Measurements from ENCODE around the gene LMTK2.

LMTK2 gene

DNA sequence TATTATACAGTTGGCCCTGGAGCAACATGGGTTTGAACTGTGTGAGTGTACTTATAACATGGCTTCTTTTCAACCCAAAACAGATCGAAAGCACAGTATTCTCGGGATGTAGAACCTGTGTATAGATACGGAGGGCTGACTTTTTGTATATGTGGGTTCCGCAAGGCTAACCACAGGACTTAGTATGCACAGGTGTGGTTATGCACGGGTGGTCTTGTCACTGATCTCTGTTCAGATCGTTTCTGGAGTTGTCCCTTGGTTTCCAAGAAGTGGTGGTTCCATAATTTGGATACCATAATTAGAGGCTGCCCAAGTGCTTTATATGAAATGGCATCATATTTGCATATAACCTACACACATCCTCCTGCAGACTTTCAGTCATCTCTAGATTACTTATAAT, 93.7 kb downstream of the LMTK2 start:
- POLR2A ChIA-PET = no interaction called here
- 90% methylated on average over 4 of the region's 6 CpGs for WGBS (ENCODE audit: insufficient coverage)

DNA sequence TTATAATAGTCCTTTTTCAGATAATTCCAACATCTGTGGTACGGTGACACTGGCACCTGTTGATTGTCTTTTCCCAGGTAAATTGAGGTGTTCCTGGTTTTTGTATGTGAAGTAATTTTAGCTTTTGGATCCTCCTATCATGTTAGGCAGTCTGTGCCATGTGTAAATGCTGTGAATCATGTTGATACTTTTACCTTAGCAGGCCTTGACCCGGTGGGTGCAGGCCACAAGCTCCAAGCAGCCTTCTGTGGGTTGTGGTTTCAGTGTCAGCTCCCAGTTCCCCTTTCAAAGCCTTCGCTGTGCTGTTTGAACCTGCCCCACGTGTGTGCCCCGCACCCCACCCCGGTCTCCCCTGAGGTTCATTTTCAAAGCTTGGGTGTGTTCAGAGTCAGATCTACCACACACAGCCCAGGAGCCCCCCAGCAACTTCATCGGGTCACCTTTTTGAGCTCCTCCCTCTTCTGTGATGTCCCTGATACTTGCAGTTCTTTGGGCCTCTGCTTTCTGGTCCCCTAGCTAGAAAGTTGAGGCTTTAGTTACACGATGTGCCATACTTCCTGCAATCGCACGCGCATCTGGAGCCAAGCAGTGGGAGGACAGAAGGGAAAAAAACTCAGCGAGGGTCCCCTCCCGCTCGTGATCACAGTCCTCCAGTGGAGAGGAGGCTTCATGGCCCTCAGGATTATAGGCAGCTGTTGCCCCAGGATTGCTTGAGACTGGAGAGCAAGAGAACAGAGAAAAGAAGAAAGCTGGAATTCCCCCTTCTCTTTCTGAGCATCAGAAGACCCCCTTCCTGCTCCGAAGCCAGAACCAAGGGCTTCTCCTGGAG, 95.9 kb downstream of the LMTK2 start:
- CTCF ChIA-PET = interaction anchor here (0.6 to 1.1 kb wide), 4 partner anchors 9 to 1103 kb away, joined by 3 to 5 read pairs (median 3); partner anchors contain the start of gene BHLHA15

More for the DNA sequence above, 93.7 kb downstream of the LMTK2 start:
- H3K4me1 ChIP-seq (ENCODE audit: control extremely low read depth in 1 of 4, control insufficient read depth in 4 of 4, insufficient read depth in 4 of 4, low read length in 3 of 4) = peaks cover 7 to 18% (median 17%) of the 10 kb centered on the region in 4 experiments
- H3K27ac ChIP-seq (ENCODE audit: insufficient read depth in 1 of 2, low read depth in 1 of 2, low read length in 2 of 2, poor library complexity in 1 of 2, severe bottlenecking in 2 of 2) = no peak overlapping the region
- no peaks in the 10 kb centered on the region for H3K27me3 ChIP-seq (replicated peaks in 2 of 5; ENCODE audit: control insufficient read depth in 4 of 5, insufficient read depth in 5 of 5, low read length in 4 of 5)
- H3K4me3 ChIP-seq (ENCODE audit: control insufficient read depth in 1 of 7, extremely low read depth in 1 of 7, insufficient read depth in 4 of 7, low read depth in 2 of 7, low read length in 6 of 7) = no peak overlapping the region
- peaks cover 0 to 5% (median 1%) of the 10 kb centered on the region in 5 experiments for H3K9me3 ChIP-seq (ENCODE audit: control extremely low read depth in 1 of 5, control insufficient read depth in 4 of 5, insufficient read depth in 2 of 5, low read depth in 1 of 5, low read length in 4 of 5)
- CTCF ChIA-PET = no interaction called here
- peaks cover 0 to 8% (median 4%) of the 10 kb centered on the region in 4 experiments for H3K36me3 ChIP-seq (ENCODE audit: control insufficient read depth in 4 of 4, insufficient read depth in 4 of 4, low read length in 3 of 4)
- no peak for DNase-seq

DNA sequence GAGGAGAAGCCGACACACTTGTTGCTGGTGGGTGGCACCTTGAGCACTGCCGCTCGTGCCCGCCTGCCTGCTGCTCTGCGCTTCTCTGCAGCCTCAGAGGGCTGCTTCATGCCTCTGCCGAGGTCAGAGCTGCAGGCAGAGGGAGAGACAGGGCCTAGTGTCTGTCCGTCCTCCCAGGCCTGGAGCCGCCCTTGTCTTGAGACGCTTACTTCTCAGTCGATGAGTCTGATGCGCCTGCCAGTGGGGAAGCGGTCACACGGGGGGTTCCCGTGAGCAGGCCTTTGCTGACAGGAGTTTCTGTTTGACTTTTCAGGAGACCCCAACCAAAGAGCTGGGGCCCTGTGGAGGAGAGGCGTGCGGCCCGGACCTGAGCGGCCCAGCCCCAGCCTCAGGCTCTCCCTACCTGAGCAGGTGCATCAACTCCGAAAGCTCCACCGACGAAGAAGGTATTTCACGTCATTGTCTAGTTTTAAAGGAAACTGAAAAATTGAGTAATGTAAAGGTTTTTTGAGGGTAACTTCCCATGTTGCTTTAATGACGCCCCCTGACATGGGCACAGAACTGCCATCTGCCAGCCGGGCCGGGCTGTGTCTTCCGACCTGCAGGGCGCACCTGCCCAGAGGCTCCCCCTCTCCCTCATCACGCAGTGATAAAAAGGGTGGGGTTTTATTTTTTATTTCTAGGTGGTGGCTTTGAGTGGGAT, 96.8 kb downstream of the LMTK2 start:
- Histone ChIP-seq H3K9me3 (ENCODE audit: control extremely low read depth in 1 of 5, control insufficient read depth in 4 of 5, insufficient read depth in 2 of 5, low read depth in 1 of 5, low read length in 4 of 5) (peaks cover 0 to 5% (median 1%) of the 10 kb centered on the region in 5 experiments), H3K4me3 (ENCODE audit: control insufficient read depth in 1 of 7, extremely low read depth in 1 of 7, insufficient read depth in 4 of 7, low read depth in 2 of 7, low read length in 6 of 7) (peak overlapping the region in 1 of 7 experiments; percentile 37), H3K27me3 (replicated peaks in 2 of 5; ENCODE audit: control insufficient read depth in 4 of 5, insufficient read depth in 5 of 5, low read length in 4 of 5) (no peaks in the 10 kb centered on the region), H3K27ac (ENCODE audit: insufficient read depth in 1 of 2, low read depth in 1 of 2, low read length in 2 of 2, poor library complexity in 1 of 2, severe bottlenecking in 2 of 2) (no peak overlapping the region), H3K36me3 (ENCODE audit: control insufficient read depth in 4 of 4, insufficient read depth in 4 of 4, low read length in 3 of 4) (peaks cover 2 to 19% (median 15%) of the 10 kb centered on the region in 4 experiments), H3K4me1 (ENCODE audit: control extremely low read depth in 1 of 4, control insufficient read depth in 4 of 4, insufficient read depth in 4 of 4, low read length in 3 of 4) (peaks cover 7 to 18% (median 17%) of the 10 kb centered on the region in 4 experiments)
- ChIA-PET POLR2A (no interaction called here), CTCF (interaction anchor here (0.8 to 1.2 kb wide), 3 partner anchors 8 to 638 kb away, joined by 3 to 5 read pairs (median 3); partner anchors contain the start of gene BHLHA15)
- 97% methylated on average over 16 of the region's 28 CpGs for WGBS (ENCODE audit: insufficient coverage)
- peak in 2 of 3 donors; percentile 11 to 20 for DNase-seq

More for the DNA sequence above, 95.9 kb downstream of the LMTK2 start:
- Histone ChIP-seq H3K36me3 (ENCODE audit: control insufficient read depth in 4 of 4, insufficient read depth in 4 of 4, low read length in 3 of 4) (peaks cover 2 to 19% (median 15%) of the 10 kb centered on the region in 4 experiments), H3K27me3 (replicated peaks in 2 of 5; ENCODE audit: control insufficient read depth in 4 of 5, insufficient read depth in 5 of 5, low read length in 4 of 5) (no peaks in the 10 kb centered on the region), H3K27ac (ENCODE audit: insufficient read depth in 1 of 2, low read depth in 1 of 2, low read length in 2 of 2, poor library complexity in 1 of 2, severe bottlenecking in 2 of 2) (no peak overlapping the region), H3K4me3 (ENCODE audit: control insufficient read depth in 1 of 7, extremely low read depth in 1 of 7, insufficient read depth in 4 of 7, low read depth in 2 of 7, low read length in 6 of 7) (peak overlapping the region in 2 of 7 experiments; percentile 25 to 37), H3K9me3 (ENCODE audit: control extremely low read depth in 1 of 5, control insufficient read depth in 4 of 5, insufficient read depth in 2 of 5, low read depth in 1 of 5, low read length in 4 of 5) (peaks cover 0 to 5% (median 1%) of the 10 kb centered on the region in 5 experiments), H3K4me1 (ENCODE audit: control extremely low read depth in 1 of 4, control insufficient read depth in 4 of 4, insufficient read depth in 4 of 4, low read length in 3 of 4) (peaks cover 7 to 18% (median 17%) of the 10 kb centered on the region in 4 experiments)
- POLR2A ChIA-PET = no interaction called here
- peak; percentile 80 to 97 (median 96) for DNase-seq
- WGBS (ENCODE audit: insufficient coverage) = 10% methylated on average over 14 of the region's 15 CpGs

DNA sequence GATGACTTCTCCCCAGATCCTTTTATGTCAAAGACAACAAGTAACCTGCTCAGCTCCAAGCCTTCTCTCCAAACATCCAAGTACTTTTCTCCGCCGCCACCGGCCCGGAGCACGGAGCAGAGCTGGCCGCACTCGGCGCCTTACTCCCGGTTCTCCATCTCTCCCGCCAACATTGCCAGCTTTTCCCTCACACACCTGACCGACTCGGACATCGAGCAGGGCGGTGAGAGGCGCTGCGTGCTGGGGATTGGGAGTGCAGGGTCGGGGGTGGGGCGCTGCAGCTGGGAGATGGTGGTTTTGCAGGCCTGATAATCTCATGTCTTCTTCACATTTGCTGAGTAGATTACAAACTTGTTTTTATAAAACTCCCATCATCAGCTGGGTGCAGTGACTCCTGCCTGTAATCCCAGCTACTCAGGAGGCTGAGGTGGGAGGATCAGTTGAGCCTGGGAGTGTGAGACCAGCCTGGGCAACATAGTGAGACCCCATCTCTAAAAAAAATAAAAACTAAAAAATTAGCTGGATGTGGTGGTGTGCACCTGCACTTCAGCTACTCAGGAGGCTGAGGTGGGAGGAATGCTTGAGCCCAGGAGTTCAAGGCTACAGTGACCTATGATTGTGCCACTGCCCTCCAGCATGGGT, 97.4 kb downstream of the LMTK2 start:
- WGBS (ENCODE audit: insufficient coverage) = 100% methylated on average over 13 of the region's 18 CpGs
- H3K9me3 ChIP-seq (ENCODE audit: control extremely low read depth in 1 of 5, control insufficient read depth in 4 of 5, insufficient read depth in 2 of 5, low read depth in 1 of 5, low read length in 4 of 5) = no peaks in the 10 kb centered on the region
- H3K4me1 ChIP-seq (ENCODE audit: control extremely low read depth in 1 of 4, control insufficient read depth in 4 of 4, insufficient read depth in 4 of 4, low read length in 3 of 4) = peaks cover 7 to 18% (median 17%) of the 10 kb centered on the region in 4 experiments
- ChIA-PET POLR2A (no interaction called here), CTCF (interaction anchor here (0.8 to 1.2 kb wide), 2 partner anchors 38 to 637 kb away, joined by 3 read pairs; no protein-coding TSS in a partner anchor)
- H3K36me3 ChIP-seq (ENCODE audit: control insufficient read depth in 4 of 4, insufficient read depth in 4 of 4, low read length in 3 of 4) = peaks cover 4 to 20% (median 15%) of the 10 kb centered on the region in 4 experiments
- no peaks in the 10 kb centered on the region for H3K27me3 ChIP-seq (replicated peaks in 2 of 5; ENCODE audit: control insufficient read depth in 4 of 5, insufficient read depth in 5 of 5, low read length in 4 of 5)
- no peak overlapping the region for H3K27ac ChIP-seq (ENCODE audit: insufficient read depth in 1 of 2, low read depth in 1 of 2, low read length in 2 of 2, poor library complexity in 1 of 2, severe bottlenecking in 2 of 2)
- DNase-seq = no peak
- no peak overlapping the region for H3K4me3 ChIP-seq (ENCODE audit: control insufficient read depth in 1 of 7, extremely low read depth in 1 of 7, insufficient read depth in 4 of 7, low read depth in 2 of 7, low read length in 6 of 7)

DNA sequence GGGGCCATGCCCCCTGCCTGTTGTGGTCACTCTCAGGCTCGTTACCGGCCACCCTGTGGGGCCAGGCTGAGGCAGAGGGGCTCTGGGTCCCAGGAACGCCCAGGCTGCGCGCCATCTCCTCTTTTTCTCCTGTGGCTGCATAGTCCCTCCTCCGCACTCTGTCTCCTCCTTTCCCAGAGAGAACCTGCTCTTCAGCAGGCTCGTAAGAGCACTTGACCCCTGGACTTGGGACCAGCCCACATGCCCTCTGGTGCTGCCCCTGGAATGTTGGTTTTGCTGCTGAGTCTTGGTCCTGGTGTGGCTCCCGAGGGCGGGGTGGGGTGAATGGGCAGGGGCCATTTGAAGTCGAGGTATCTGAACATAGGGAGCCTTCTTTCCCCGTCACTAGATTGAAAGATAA, 98.0 kb downstream of the LMTK2 start:
- WGBS (ENCODE audit: insufficient coverage) = 100% methylated on average over 3 of the region's 11 CpGs
- CTCF ChIA-PET = no interaction called here

DNA sequence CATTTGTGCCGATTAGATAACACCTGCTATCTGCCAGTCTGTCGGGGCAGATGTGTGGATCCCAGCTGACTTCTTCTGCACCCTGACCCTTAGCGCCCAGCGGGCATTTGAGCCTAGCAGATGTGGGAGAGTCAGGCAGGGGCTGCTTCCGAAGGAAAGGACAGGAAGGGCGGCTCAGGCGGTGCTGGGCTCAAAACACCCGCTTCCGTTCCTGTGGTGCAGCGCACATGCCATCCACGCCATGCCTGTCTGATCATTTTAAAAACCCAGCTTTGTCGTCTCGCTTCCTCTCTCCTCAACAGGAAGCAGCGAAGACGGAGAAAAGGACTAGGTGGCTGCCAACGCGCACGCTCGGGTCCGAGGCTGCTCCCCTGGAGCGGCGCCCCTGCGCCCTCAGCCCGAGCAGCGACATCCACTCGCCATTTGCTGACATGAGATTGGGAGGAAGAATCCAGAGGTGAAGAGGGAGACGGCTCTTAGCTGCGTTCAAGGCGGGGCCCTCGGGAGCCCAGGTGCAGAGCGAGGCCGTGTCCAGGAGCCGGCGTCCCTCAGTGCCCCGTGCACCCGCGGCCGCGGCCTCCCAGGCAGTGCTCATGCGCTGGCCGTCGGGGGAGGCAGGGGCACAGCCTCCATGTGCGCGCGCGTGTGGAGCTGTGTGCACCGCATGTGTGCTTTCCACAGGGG, 98.6 kb downstream of the LMTK2 start:
- no peaks in the 10 kb centered on the region for H3K9me3 ChIP-seq (ENCODE audit: control extremely low read depth in 1 of 5, control insufficient read depth in 4 of 5, insufficient read depth in 2 of 5, low read depth in 1 of 5, low read length in 4 of 5)
- no peak overlapping the region for H3K27ac ChIP-seq (ENCODE audit: insufficient read depth in 1 of 2, low read depth in 1 of 2, low read length in 2 of 2, poor library complexity in 1 of 2, severe bottlenecking in 2 of 2)
- DNase-seq = no peak
- ChIA-PET POLR2A (no interaction called here), CTCF (no interaction called here)
- H3K4me1 ChIP-seq (ENCODE audit: control extremely low read depth in 1 of 4, control insufficient read depth in 4 of 4, insufficient read depth in 4 of 4, low read length in 3 of 4) = peaks cover 7 to 18% (median 17%) of the 10 kb centered on the region in 4 experiments
- peaks cover 4 to 22% (median 14%) of the 10 kb centered on the region in 4 experiments for H3K36me3 ChIP-seq (ENCODE audit: control insufficient read depth in 4 of 4, insufficient read depth in 4 of 4, low read length in 3 of 4)
- 98% methylated on average over 44 of the region's 47 CpGs for WGBS (ENCODE audit: insufficient coverage)
- H3K27me3 ChIP-seq (replicated peaks in 2 of 5; ENCODE audit: control insufficient read depth in 4 of 5, insufficient read depth in 5 of 5, low read length in 4 of 5) = peaks cover 0 to under 1% (median 0%) of the 10 kb centered on the region in 5 experiments
- H3K4me3 ChIP-seq (ENCODE audit: control insufficient read depth in 1 of 7, extremely low read depth in 1 of 7, insufficient read depth in 4 of 7, low read depth in 2 of 7, low read length in 6 of 7) = no peak overlapping the region

More for the DNA sequence above, 98.0 kb downstream of the LMTK2 start:
- no peak overlapping the region for H3K4me3 ChIP-seq (ENCODE audit: control insufficient read depth in 1 of 7, extremely low read depth in 1 of 7, insufficient read depth in 4 of 7, low read depth in 2 of 7, low read length in 6 of 7)
- no peaks in the 10 kb centered on the region for H3K27me3 ChIP-seq (replicated peaks in 2 of 5; ENCODE audit: control insufficient read depth in 4 of 5, insufficient read depth in 5 of 5, low read length in 4 of 5)
- H3K4me1 ChIP-seq (ENCODE audit: control extremely low read depth in 1 of 4, control insufficient read depth in 4 of 4, insufficient read depth in 4 of 4, low read length in 3 of 4) = peaks cover 7 to 18% (median 17%) of the 10 kb centered on the region in 4 experiments
- H3K9me3 ChIP-seq (ENCODE audit: control extremely low read depth in 1 of 5, control insufficient read depth in 4 of 5, insufficient read depth in 2 of 5, low read depth in 1 of 5, low read length in 4 of 5) = no peaks in the 10 kb centered on the region
- POLR2A ChIA-PET = no interaction called here
- H3K27ac ChIP-seq (ENCODE audit: insufficient read depth in 1 of 2, low read depth in 1 of 2, low read length in 2 of 2, poor library complexity in 1 of 2, severe bottlenecking in 2 of 2) = no peak overlapping the region
- peaks cover 4 to 22% (median 15%) of the 10 kb centered on the region in 4 experiments for H3K36me3 ChIP-seq (ENCODE audit: control insufficient read depth in 4 of 4, insufficient read depth in 4 of 4, low read length in 3 of 4)
- no peak for DNase-seq
